Osteoblast (primary cell): ENCODE measurements around the gene CYTH4. TPM values are rescaled to one million over a fixed set of nuclear protein-coding genes. Genes with fewer than 3 reads are reported as not detected.

ENCODE experiments used
- DNase-seq: peaks from one replicate; pipeline ENCODE4 v3.0.0; 2011; ENCODE audit warnings: low spot score, mixed read lengths; ENCODE audit not compliant: insufficient read length; ENCODE audit errors: missing footprints
- H2AFZ ChIP-seq: 2 replicates; pipeline ENCODE4 v1.6.0; 2011; ENCODE audit warnings: mild to moderate bottlenecking, low read length
- H3K27ac ChIP-seq: 2 replicates; pipeline ENCODE4 v1.5.1; 2011; ENCODE audit warnings: mild to moderate bottlenecking, low read depth, low read length, moderate library complexity
- H3K27me3 ChIP-seq: 2 replicates; pipeline ENCODE4 v1.6.0; 2012; ENCODE audit warnings: mild to moderate bottlenecking, control low read depth, inconsistent platforms, low read length, moderate library complexity; ENCODE audit not compliant: insufficient read depth
- H3K36me3 ChIP-seq: 2 replicates; pipeline ENCODE4 v1.5.1; 2011; ENCODE audit warnings: mild to moderate bottlenecking, low read length, control low read depth, moderate library complexity; ENCODE audit not compliant: insufficient read depth
- H3K4me1 ChIP-seq: 2 replicates; pipeline ENCODE4 v1.5.1; 2011; ENCODE audit warnings: mild to moderate bottlenecking, low read length, control low read depth, moderate library complexity; ENCODE audit not compliant: insufficient read depth
- H3K4me2 ChIP-seq: 2 replicates; pipeline ENCODE4 v1.6.0; 2011; ENCODE audit warnings: mild to moderate bottlenecking, low read length; ENCODE audit not compliant: insufficient read depth
- H3K4me3 ChIP-seq: fragments of 200-600 bp; sonication (generic); 3 replicates; pipeline ENCODE4 v1.5.1; 2012; ENCODE audit warnings: mild to moderate bottlenecking, low read length, inconsistent platforms; ENCODE audit not compliant: insufficient read depth
- H3K79me2 ChIP-seq: 2 replicates; pipeline ENCODE4 v1.6.0; 2012; ENCODE audit warnings: mild to moderate bottlenecking, low read length, control low read depth, inconsistent platforms; ENCODE audit not compliant: insufficient read depth
- H3K9me3 ChIP-seq: 2 replicates; pipeline ENCODE4 v1.5.1; 2011; ENCODE audit warnings: low read depth, low read length, control low read depth
- H4K20me1 ChIP-seq: 2 replicates; pipeline ENCODE4 v1.6.0; 2012; ENCODE audit warnings: mild to moderate bottlenecking, low read length, control low read depth; ENCODE audit not compliant: insufficient read depth
- CTCF ChIP-seq: IDR thresholded peaks from 2 replicates; pipeline ENCODE4 v1.5.1; 2011; ENCODE audit warnings: mild to moderate bottlenecking, low read depth, low read length, moderate library complexity; ENCODE audit errors: extremely low read depth
- total RNA-seq: library from RNA; depleted of rRNA; stranded (reverse); fragments of >200 nt; gene quantifications from 2 replicates; pipeline ENCODE4 v1.2.3, GENCODE V29; 2012

CYTH4 gene
- total RNA-seq, 1 donor, result 0.72 TPM

DNA sequence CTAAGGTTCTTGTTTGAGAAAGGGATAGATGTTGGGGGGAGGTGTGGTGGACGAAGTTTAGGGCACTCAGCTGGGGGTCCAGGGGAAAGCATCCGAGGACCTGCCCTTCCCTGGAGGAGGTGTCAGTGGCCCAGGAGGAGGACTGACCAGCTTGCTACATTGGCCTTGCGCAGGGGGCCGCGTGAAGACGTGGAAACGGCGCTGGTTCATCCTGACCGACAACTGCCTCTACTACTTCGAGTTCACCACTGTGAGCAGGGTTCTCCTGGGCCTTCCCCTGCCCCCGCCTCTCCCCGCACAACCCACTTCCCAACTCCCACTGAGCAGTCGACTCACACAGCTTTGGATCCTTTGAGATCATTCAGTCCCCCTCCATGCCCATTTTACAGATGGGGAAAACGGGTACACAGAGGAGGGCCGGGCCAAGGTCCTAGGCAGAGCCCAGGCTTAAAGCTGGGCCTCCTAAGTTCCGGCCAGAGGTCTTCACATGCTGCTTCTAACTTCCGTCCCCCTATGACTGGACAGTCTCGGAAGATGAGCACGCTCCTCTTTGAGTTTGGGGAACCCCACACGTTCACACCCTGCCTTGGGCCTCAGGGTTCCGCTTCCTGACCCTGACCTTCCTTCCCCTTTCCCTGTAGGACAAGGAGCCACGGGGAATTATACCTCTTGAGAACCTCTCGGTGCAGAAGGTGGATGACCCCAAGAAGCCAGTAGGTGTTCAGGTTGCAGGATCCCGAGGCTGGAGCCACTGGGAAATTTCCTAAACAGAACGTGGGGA is 28.7 kb downstream of the CYTH4 start:
- TF ChIP-seq CTCF, result no peak
- no peak overlapping the region for H2AFZ ChIP-seq
- no peak overlapping the region for H3K4me2 ChIP-seq
- H3K4me3 ChIP-seq, result no peak overlapping the region
- H3K36me3 ChIP-seq, result no peaks in the 10 kb centered on the region
- no peaks in the 10 kb centered on the region for H3K9me3 ChIP-seq
- peaks cover 48% of the 10 kb centered on the region for H3K4me1 ChIP-seq
- H3K79me2 ChIP-seq, result no peaks in the 10 kb centered on the region
- H3K27me3 ChIP-seq, result no peaks in the 10 kb centered on the region
- peak; percentile 72 for DNase-seq
- H3K27ac ChIP-seq, result no peak overlapping the region
- no peaks in the 10 kb centered on the region for H4K20me1 ChIP-seq

DNA sequence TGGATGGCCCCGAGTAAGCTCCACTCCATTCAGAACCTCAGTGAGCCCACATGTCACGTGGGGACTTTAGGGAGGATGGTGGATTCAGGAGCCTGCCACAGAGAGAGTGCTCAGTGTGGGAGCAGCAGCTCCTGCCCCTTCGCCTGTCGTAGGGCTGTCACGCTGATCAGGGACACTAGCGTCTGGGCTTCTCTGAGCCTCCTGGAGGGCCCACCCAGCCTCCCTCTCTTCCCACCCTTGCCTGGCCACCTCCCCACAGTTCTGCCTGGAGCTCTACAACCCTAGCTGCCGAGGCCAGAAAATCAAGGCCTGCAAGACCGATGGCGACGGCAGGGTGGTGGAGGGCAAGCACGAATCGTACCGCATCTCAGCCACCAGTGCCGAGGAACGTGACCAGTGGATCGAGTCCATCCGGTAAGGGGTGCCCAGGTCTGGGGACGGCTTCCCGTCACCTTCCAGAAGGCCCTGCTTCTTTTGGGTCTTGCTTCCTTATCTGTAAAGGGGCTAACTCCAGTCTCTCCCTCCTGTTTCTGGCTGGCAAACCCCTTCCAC is 29.5 kb downstream of the CYTH4 start:
- H3K36me3 ChIP-seq, result no peaks in the 10 kb centered on the region
- H3K4me3 ChIP-seq, result no peak overlapping the region
- H3K4me1 ChIP-seq, result peaks cover 40% of the 10 kb centered on the region
- H3K4me2 ChIP-seq, result no peak overlapping the region
- no peak for TF ChIP-seq CTCF
- peak; percentile 53 for DNase-seq
- no peak overlapping the region for H3K27ac ChIP-seq
- H3K27me3 ChIP-seq, result no peaks in the 10 kb centered on the region
- no peaks in the 10 kb centered on the region for H3K9me3 ChIP-seq
- H4K20me1 ChIP-seq, result no peaks in the 10 kb centered on the region
- no peak overlapping the region for H2AFZ ChIP-seq
- no peaks in the 10 kb centered on the region for H3K79me2 ChIP-seq

DNA sequence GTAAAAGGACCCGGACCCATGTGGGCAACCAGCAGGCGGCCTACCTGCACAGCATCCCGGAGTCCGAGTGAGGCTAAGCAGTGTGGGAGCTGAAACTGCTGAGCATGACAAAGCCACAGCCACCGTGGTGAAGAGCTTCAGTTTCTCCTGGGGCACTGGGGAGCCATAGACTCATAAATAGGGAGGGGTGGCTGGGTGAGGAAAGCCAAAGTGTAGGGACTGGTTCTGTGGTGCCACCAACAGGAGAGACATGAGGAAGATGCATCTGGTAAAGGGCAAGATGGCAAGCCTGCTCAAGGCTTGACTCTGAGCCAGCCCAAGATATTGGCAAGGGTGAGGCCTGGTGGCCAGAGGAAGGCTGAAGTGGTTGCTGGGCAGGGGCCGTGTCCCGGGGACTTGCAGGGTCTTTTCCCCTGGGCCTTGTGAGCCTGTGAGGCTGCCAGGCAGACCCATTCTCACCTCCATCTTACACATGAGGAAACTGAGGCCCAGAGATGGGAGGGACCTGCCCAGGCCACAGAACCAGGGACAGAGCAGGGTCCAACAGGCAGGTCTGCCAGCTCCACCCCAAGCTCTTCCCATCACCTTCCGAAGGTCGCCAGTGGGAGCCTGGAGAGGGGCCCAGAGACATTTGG is 30.4 kb downstream of the CYTH4 start:
- no peak for TF ChIP-seq CTCF
- Histone ChIP-seq H2AFZ (no peak overlapping the region), H3K27ac (no peak overlapping the region), H3K4me2 (no peak overlapping the region), H3K4me1 (peaks cover 32% of the 10 kb centered on the region), H3K36me3 (no peaks in the 10 kb centered on the region), H4K20me1 (no peaks in the 10 kb centered on the region), H3K79me2 (no peaks in the 10 kb centered on the region), H3K27me3 (no peaks in the 10 kb centered on the region), H3K4me3 (no peak overlapping the region), H3K9me3 (no peaks in the 10 kb centered on the region)
- peak; percentile 55 for DNase-seq
